Endothelial cell of umbilical vein (primary cell): ENCODE results near the gene KCNH5. TPM values are rescaled to one million over a fixed set of nuclear protein-coding genes. Genes with fewer than 3 reads are reported as not detected.

ENCODE experiments used
- BruUV-seq: library from RNA; stranded (reverse); fragments of 400-500 nt; replicated peaks from 2 replicates; lab custom pipeline; 2021; lab: Mats Ljungman, UMichigan
- CTCF ChIA-PET: fragments of 300-600, 350-600 bp; sonication (Branson Sonifier 250); formaldehyde crosslinking; loops from one replicate; lab custom pipeline; 2021; ENCODE audit warnings: antibody characterized with exemption, inconsistent platforms; lab: Charles Lee
- POLR2A ChIA-PET: fragments of 300-600, 350-600 bp; sonication (Branson Sonifier 250); formaldehyde crosslinking; loops from one replicate; lab custom pipeline; 2021; ENCODE audit warnings: antibody characterized with exemption, inconsistent platforms; lab: Charles Lee
- DNase-seq: peaks from one replicate; pipeline ENCODE4 v3.0.0-alpha.2; 2011; ENCODE audit warnings: low read depth, low spot score
- FAIRE-seq: peaks from 2 replicates; lab custom pipeline; 2011; peaks lifted over from hg19 to GRCh38; lab: Jason Lieb, UNC
- H2AFZ ChIP-seq: 2 replicates; pipeline ENCODE4 v1.6.0; 2012; ENCODE audit warnings: low read depth, low read length, control low read depth, inconsistent platforms
- H3K27ac ChIP-seq: 2 replicates; pipeline ENCODE4 v1.5.1; 2011; ENCODE audit warnings: low read depth, mild to moderate bottlenecking, control low read depth, low read length, moderate library complexity; ENCODE audit not compliant: insufficient read depth
- H3K27me3 ChIP-seq, 2 experiments: 2 replicates each; pipeline versions ENCODE4 v1.6.0 to v1.6.1; 2011; ENCODE audit warnings: low read length in 2 of 2, mixed read lengths in 1 of 2; ENCODE audit not compliant: control insufficient read depth in 2 of 2, insufficient read depth in 2 of 2
- H3K36me3 ChIP-seq, 2 experiments: 2 replicates in 1 of 2; 3 replicates in 1 of 2; pipeline ENCODE4 v1.5.1; 2011; ENCODE audit warnings: low read length in 2 of 2, mild to moderate bottlenecking in 1 of 2, moderate library complexity in 1 of 2; ENCODE audit not compliant: control insufficient read depth in 2 of 2, insufficient read depth in 2 of 2; ENCODE audit errors: extremely low read depth in 1 of 2
- H3K4me1 ChIP-seq: 3 replicates; pipeline ENCODE4 v1.5.1; 2011; ENCODE audit warnings: mild to moderate bottlenecking, low read length; ENCODE audit not compliant: control insufficient read depth, insufficient read depth; ENCODE audit errors: extremely low read depth
- H3K4me2 ChIP-seq: 2 replicates; pipeline ENCODE4 v1.6.1; 2011; ENCODE audit warnings: low read length, control low read depth, mixed read lengths; ENCODE audit not compliant: insufficient read depth
- H3K4me3 ChIP-seq, 3 experiments: fragments of 200-600 bp in 1 of 3; sonication (generic), shearing (Covaris generic) in 1 of 3; replicated peaks in 1 of 3; 2 replicates each; pipeline ENCODE4 v1.5.1; 2011 to 2016; ENCODE audit warnings: control low read depth in 3 of 3, low read length in 3 of 3, mild to moderate bottlenecking in 2 of 3, inconsistent platforms in 1 of 3, low read depth in 1 of 3, moderate library complexity in 1 of 3; ENCODE audit not compliant: insufficient read depth in 1 of 3
- H3K79me2 ChIP-seq: 2 replicates; pipeline ENCODE4 v1.6.0; 2012; ENCODE audit warnings: low read length, inconsistent platforms; ENCODE audit not compliant: control insufficient read depth, insufficient read depth
- H3K9ac ChIP-seq: replicated peaks from 2 replicates; pipeline ENCODE3; 2011; ENCODE audit warnings: low read length, control low read depth; ENCODE audit not compliant: insufficient read depth; ENCODE audit errors: extremely low read depth
- H3K9me1 ChIP-seq: replicated peaks from 3 replicates; pipeline ENCODE4 v1.6.0; 2011; ENCODE audit warnings: mild to moderate bottlenecking, low read length; ENCODE audit not compliant: control insufficient read depth, insufficient read depth; ENCODE audit errors: extremely low read depth
- H3K9me3 ChIP-seq: replicated peaks from 2 replicates; pipeline ENCODE4 v1.5.1; 2012; ENCODE audit warnings: low read length, inconsistent platforms; ENCODE audit not compliant: control insufficient read depth, insufficient read depth
- H4K20me1 ChIP-seq: replicated peaks from 2 replicates; pipeline ENCODE3; 2011; ENCODE audit warnings: mild to moderate bottlenecking, low read length; ENCODE audit not compliant: control insufficient read depth, insufficient read depth; ENCODE audit errors: extremely low read depth
- EZH2 ChIP-seq: IDR thresholded peaks from 2 replicates; pipeline ENCODE4 v1.6.1; 2012; ENCODE audit warnings: borderline replicate concordance, low read depth, mild to moderate bottlenecking, moderate library complexity, low read length, inconsistent platforms; ENCODE audit not compliant: severe bottlenecking
- FOS ChIP-seq: IDR thresholded peaks from 2 replicates; pipeline ENCODE4 v1.6.1; 2011; ENCODE audit warnings: mild to moderate bottlenecking, low read length, moderate library complexity, borderline replicate concordance; ENCODE audit not compliant: insufficient read depth
- POLR2AphosphoS5 ChIP-seq: IDR thresholded peaks from 2 replicates; pipeline ENCODE4 v1.6.1; 2012; ENCODE audit warnings: low read depth, mild to moderate bottlenecking, control low read depth, low read length, moderate library complexity; ENCODE audit not compliant: insufficient read depth
- dilution Hi-C: fragments of 300-500 bp; cut with MboI; formaldehyde crosslinking; loops from one replicate; pipeline ENCODE4 v1.15.0; 2019; ENCODE audit warnings: low sequenced_read_pairs; ENCODE audit not compliant: extremely low pct_ligation_motif_present
- intact Hi-C: fragments of 100-400 bp; cut with micrococcal nuclease; formaldehyde crosslinking; loops from one replicate; pipeline ENCODE4 v1.10.0; 2022
- polyA plus RNA-seq, 4 experiments: library from polyadenylated mRNA; depleted of rRNA in 3 of 4; stranded (reverse) in 3 of 4; unstranded in 1 of 4; fragments of >200 nt; gene quantifications; 2 replicates each; pipeline versions ENCODE4 v1.2.1 to v1.2.3, GENCODE V29; 2011 to 2012; ENCODE audit warnings: missing spikeins in 1 of 4
- total RNA-seq: library from RNA; stranded (reverse); gene quantifications from 2 replicates; pipeline ENCODE4 v1.2.3, GENCODE V29; 2021
- TF ChIP-seq, protein P1 (sequence below): IDR thresholded peaks from 2 replicates; pipeline ENCODE4 v1.6.1; 2011; ENCODE audit not compliant: insufficient read depth, insufficient read length

KCNH5 gene
- total and polyA plus RNA-seq, 2 donors (not counting 3 experiments of a cell fraction or from before 2014, with no cell fraction given) = not detected

DNA sequence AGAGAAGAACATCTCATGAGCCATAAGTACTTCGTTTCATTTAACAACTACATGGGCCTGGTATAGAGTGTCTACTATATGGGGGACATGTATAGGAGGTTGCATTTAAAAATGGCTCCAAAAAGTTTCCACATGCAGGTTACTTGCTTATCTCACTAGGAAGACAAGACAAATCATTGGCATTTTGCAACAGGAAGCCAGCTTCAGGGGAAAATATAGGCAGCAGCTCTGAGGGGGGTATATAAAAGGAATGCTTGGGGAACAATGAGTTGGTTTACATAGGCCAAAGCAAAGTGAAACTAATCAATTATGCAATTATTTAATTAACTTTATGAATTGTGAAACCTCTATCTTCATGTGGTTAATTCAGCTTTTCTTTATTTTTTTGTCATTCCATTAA, 225.3 kb downstream of the KCNH5 start:
- FAIRE-seq = no peak
- CTCF ChIA-PET = no interaction called here

GRCh38 chr14:62807636-62808035, 237.6 kb downstream of the KCNH5 start:
- BruUV-seq = no TSS peak
- H3K4me1 ChIP-seq = no peaks in the 10 kb centered on the region
- H3K4me2 ChIP-seq = no peak overlapping the region
- H3K36me3 ChIP-seq = no peaks in the 10 kb centered on the region
- no peak overlapping the region for H3K27ac ChIP-seq
- FAIRE-seq (no peak), DNase-seq (no peak)
- dilution Hi-C loops = no loop called here
- no peak overlapping the region for H2AFZ ChIP-seq
- no peaks in the 10 kb centered on the region for H4K20me1 ChIP-seq
- no peaks in the 10 kb centered on the region for H3K27me3 ChIP-seq
- no peaks in the 10 kb centered on the region for H3K79me2 ChIP-seq
- no peaks in the 10 kb centered on the region for H3K9me1 ChIP-seq
- intact Hi-C loops = no loop called here
- H3K9ac ChIP-seq = no peak overlapping the region
- POLR2A ChIA-PET = no interaction called here
- TF ChIP-seq FOS = no peak
- no peak overlapping the region for H3K4me3 ChIP-seq
- no peaks in the 10 kb centered on the region for H3K9me3 ChIP-seq
- CTCF ChIA-PET = no interaction called here

More for the DNA sequence above, 225.3 kb downstream of the KCNH5 start:
- Histone ChIP-seq H2AFZ (no peak overlapping the region), H3K36me3 (no peaks in the 10 kb centered on the region), H3K27me3 (no peaks in the 10 kb centered on the region), H4K20me1 (no peaks in the 10 kb centered on the region), H3K4me1 (no peaks in the 10 kb centered on the region), H3K27ac (no peak overlapping the region), H3K79me2 (no peaks in the 10 kb centered on the region), H3K9me1 (no peaks in the 10 kb centered on the region), H3K9me3 (no peaks in the 10 kb centered on the region), H3K9ac (no peak overlapping the region), H3K4me3 (no peak overlapping the region), H3K4me2 (no peak overlapping the region)
- dilution Hi-C loops = no loop called here
- no peak for DNase-seq
- no TSS peak for BruUV-seq
- intact Hi-C loops = no loop called here
- TF ChIP-seq POLR2AphosphoS5 (no peak), EZH2 (no peak)
- TF ChIP-seq, protein P1, sequence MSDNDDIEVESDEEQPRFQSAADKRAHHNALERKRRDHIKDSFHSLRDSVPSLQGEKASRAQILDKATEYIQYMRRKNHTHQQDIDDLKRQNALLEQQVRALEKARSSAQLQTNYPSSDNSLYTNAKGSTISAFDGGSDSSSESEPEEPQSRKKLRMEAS = no peak
- POLR2A ChIA-PET = no interaction called here
